K562 (cell line): ENCODE data around the gene ADIPOQ. TPM values are rescaled to one million over a fixed set of nuclear protein-coding genes. Genes with fewer than 3 reads are reported as not detected.

Experiments used
- CAMTA2 ChIP-seq: fragments of 250-450 bp; sonication (Bioruptor Pico); conservative IDR thresholded peaks from 2 replicates; pipeline ENCODE4 v1.5.1; 2022
- CBX3 ChIP-seq, 2 experiments: IDR thresholded peaks; 1 replicate in 1 of 2; 2 replicates in 1 of 2; pipeline ENCODE4 v1.6.1; 2012; ENCODE audit warnings: inconsistent platforms in 2 of 2, low read length in 2 of 2, borderline replicate concordance in 1 of 2, control low read depth in 1 of 2
- CC2D1A ChIP-seq: fragments of 450-650 bp; IDR thresholded peaks from 2 replicates; pipeline ENCODE4 v1.6.1; 2017; ENCODE audit warnings: mild to moderate bottlenecking
- DPF2 ChIP-seq: fragments of 450-650 bp; IDR thresholded peaks from 2 replicates; pipeline ENCODE4 v1.6.1; 2016
- FOXA3 ChIP-seq, 2 experiments: fragments of 450-650 bp in 1 of 2; sonication (generic) in 1 of 2; formaldehyde crosslinking; IDR thresholded peaks in 1 of 2; conservative IDR thresholded peaks in 1 of 2; 2 replicates each; pipeline versions ENCODE4 v1.4.0 to v1.8.0; 2020 to 2022; ENCODE audit warnings: mild to moderate bottlenecking in 2 of 2, missing genetic modification reagents in 1 of 2
- GTF2A2 ChIP-seq: IDR thresholded peaks from 2 replicates; pipeline ENCODE4 v1.6.1; 2016; ENCODE audit warnings: mild to moderate bottlenecking, missing genetic modification characterization, missing compliant biosample characterization
- HNRNPK ChIP-seq: fragments of 200-400 bp; formaldehyde crosslinking; IDR thresholded peaks from one replicate; pipeline ENCODE4 v1.6.1; 2018; ENCODE audit warnings: mild to moderate bottlenecking, low read depth, low read length; ENCODE audit not compliant: poor library complexity, severe bottlenecking
- JUN ChIP-seq, 2 experiments: sonication (generic) in 1 of 2; formaldehyde crosslinking in 1 of 2; IDR thresholded peaks; 2 replicates each; pipeline versions ENCODE4 v1.6.1 to v1.8.0; 2012 to 2022; ENCODE audit warnings: borderline replicate concordance in 2 of 2, mild to moderate bottlenecking in 2 of 2, improper control_type of control experiment in 1 of 2, low read depth in 1 of 2, low read length in 1 of 2, missing genetic modification reagents in 1 of 2
- MECOM ChIP-seq: fragments of 250-450 bp; sonication (Bioruptor Pico); IDR thresholded peaks from 2 replicates; pipeline ENCODE4 v1.8.0; 2022; ENCODE audit warnings: inconsistent platforms
- NONO ChIP-seq, 2 experiments: fragments of 200-400 bp in 1 of 2; fragments of 450-650 bp in 1 of 2; formaldehyde crosslinking in 1 of 2; IDR thresholded peaks; 2 replicates each; pipeline ENCODE4 v1.6.1; 2017; ENCODE audit warnings: low read depth in 2 of 2, mild to moderate bottlenecking in 2 of 2, moderate library complexity in 2 of 2, low read length in 1 of 2
- PCBP1 ChIP-seq: fragments of 200-400 bp; formaldehyde crosslinking; IDR thresholded peaks from 2 replicates; pipeline ENCODE4 v1.6.1; 2018; ENCODE audit warnings: mild to moderate bottlenecking, low read depth, low read length; ENCODE audit not compliant: poor library complexity, severe bottlenecking
- POLR2A ChIP-seq: fragments of 450-650 bp; conservative IDR thresholded peaks from 2 replicates; pipeline ENCODE4 v1.6.1; 2016
- SIN3B ChIP-seq: fragments of 450-650 bp; IDR thresholded peaks from 2 replicates; pipeline ENCODE4 v1.6.1; 2017; ENCODE audit warnings: low read depth, mild to moderate bottlenecking, moderate library complexity
- SRSF7 ChIP-seq: fragments of 200-400 bp; formaldehyde crosslinking; optimal IDR thresholded peaks from 2 replicates; pipeline ENCODE3; 2017; ENCODE audit warnings: mild to moderate bottlenecking, low read depth, low read length
- XRCC5 ChIP-seq: fragments of 200-400 bp; formaldehyde crosslinking; IDR thresholded peaks from 2 replicates; pipeline ENCODE4 v1.6.1; 2017; ENCODE audit warnings: low read depth, mild to moderate bottlenecking, low read length
- ZFX ChIP-seq: sonication (generic); formaldehyde crosslinking; IDR thresholded peaks from 2 replicates; pipeline ENCODE4 v1.8.0; 2022; ENCODE audit warnings: mild to moderate bottlenecking, missing genetic modification reagents, moderate library complexity
- ZNF431 ChIP-seq: sonication (generic); formaldehyde crosslinking; IDR thresholded peaks from 2 replicates; pipeline ENCODE4 v1.8.0; 2022; ENCODE audit warnings: mild to moderate bottlenecking, missing genetic modification reagents
- polyA plus RNA-seq, 8 experiments: library from polyadenylated mRNA; depleted of rRNA in 4 of 8; stranded (reverse) in 5 of 8; unstranded in 3 of 8; fragments of >200 nt; fragmentation: Nextera tagmentation in 2 of 8; fragmentation: Illumina TruSeq in 1 of 8; extraction: Ambion mirVana in 2 of 8; extraction: Trizol in 1 of 8; gene quantifications; 2 replicates each; pipeline versions ENCODE4 v1.2.1 to v1.2.3, GENCODE V29; 2011 to 2014; ENCODE audit warnings: inconsistent platforms in 1 of 8, missing spikeins in 1 of 8
- total RNA-seq, 7 experiments: library from RNA; depleted of rRNA in 6 of 7; stranded (reverse); fragments of >200 nt in 6 of 7; fragmentation: Illumina TruSeq in 2 of 7; extraction: Trizol in 2 of 7; gene quantifications; 2 replicates each; pipeline versions ENCODE4 v1.2.1 to v1.2.3, GENCODE V29; 2011 to 2021; ENCODE audit warnings: low replicate concordance in 1 of 7
- TF ChIP-seq, protein P1 (sequence below): sonication (generic); formaldehyde crosslinking; IDR thresholded peaks from 2 replicates; pipeline ENCODE4 v1.8.0; 2022; ENCODE audit warnings: mild to moderate bottlenecking, missing genetic modification reagents
- TF ChIP-seq, protein P2 (sequence below): fragments of 200-800 bp; sonication (Bioruptor generic); IDR thresholded peaks from 2 replicates; pipeline ENCODE4 v1.6.1; 2017; ENCODE audit warnings: missing genetic modification characterization, missing compliant biosample characterization
- TF ChIP-seq, protein P3 (sequence below): sonication (generic); formaldehyde crosslinking; IDR thresholded peaks from 2 replicates; pipeline ENCODE4 v1.9.0; 2022; ENCODE audit warnings: mild to moderate bottlenecking, missing genetic modification reagents
- TF ChIP-seq, protein P4 (sequence below): IDR thresholded peaks from 2 replicates; pipeline ENCODE4 v1.6.1; 2011; ENCODE audit not compliant: insufficient read length; ENCODE audit errors: extremely low read depth

Gene ADIPOQ
- total and polyA plus RNA-seq, 9 of the 15 experiments (the other 6 are each of a cell fraction or from before 2014, with no cell fraction given), result 0.01 to 0.04 (median 0.03) TPM; not detected in 4

DNA sequence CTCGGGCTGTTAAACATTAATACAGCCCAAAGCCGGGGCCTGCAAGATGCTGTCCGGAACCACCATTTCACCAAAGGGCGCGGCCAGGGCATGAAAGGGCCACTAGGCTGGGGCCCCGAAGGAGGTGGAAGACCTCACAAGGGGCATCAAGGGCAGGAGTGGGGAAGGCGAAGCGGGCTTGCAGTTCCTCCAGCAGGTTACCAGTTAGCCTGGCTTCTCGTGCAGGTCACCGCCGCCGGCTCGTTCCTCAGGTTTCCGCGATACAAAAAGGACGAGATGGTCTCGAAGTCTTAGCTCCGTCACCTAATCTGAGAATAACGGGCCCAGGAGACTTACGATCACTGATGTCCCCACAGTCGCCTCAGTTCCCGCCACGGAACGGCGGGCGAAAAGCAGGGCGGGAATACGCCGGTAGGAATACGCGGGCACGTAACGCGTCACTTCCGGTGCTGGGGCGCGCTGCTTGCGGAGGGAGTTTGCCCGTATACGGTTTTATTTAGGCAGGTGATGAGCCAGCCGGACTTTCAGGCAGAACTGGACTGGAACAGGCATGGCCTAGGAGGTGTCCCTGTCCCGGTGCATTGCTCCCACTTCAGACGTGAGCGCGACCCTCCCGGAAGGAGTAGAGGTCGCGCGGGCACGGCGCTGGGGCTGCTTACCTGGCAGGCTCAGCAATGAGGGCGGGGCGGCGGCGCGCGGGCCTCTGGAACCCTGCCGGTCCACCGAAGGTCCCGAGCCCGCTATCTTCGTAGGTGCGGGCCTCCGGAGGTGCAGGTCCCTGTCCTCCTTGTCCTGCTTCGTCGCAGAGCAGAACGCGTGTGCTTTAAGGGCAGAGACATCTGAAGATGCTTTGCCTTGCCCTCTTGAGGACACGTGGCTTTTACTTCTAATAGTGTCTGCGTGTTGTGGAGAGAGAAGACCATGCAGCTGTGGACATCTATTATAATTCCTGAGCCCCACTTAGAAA, 36.1 kb upstream of the ADIPOQ start, which contains the start of gene RFC4 (continued):
- TF ChIP-seq CAMTA2, result no peak
- TF ChIP-seq GTF2A2 (tag), result no peak
- peak; percentile 6 for TF ChIP-seq PCBP1
- TF ChIP-seq, protein P1, sequence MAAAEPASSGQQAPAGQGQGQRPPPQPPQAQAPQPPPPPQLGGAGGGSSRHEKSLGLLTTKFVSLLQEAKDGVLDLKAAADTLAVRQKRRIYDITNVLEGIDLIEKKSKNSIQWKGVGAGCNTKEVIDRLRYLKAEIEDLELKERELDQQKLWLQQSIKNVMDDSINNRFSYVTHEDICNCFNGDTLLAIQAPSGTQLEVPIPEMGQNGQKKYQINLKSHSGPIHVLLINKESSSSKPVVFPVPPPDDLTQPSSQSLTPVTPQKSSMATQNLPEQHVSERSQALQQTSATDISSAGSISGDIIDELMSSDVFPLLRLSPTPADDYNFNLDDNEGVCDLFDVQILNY (CRISPR knock-in tag), result peak; percentile 59; the same call in 1 of the 2 replicates
- no peak for TF ChIP-seq HNRNPK
- TF ChIP-seq ZFX (CRISPR knock-in tag), result peak; percentile 68
- TF ChIP-seq DPF2, result 0 out of 2 replicates have a peak, but pooled peaks have one; percentile 19
- TF ChIP-seq SIN3B, result peak; percentile 84
- TF ChIP-seq CC2D1A, result 0 out of 2 replicates have a peak, but pooled peaks have one; percentile 32
- no peak; the same call in 1 of the 2 replicates for TF ChIP-seq XRCC5
- TF ChIP-seq, protein P2, sequence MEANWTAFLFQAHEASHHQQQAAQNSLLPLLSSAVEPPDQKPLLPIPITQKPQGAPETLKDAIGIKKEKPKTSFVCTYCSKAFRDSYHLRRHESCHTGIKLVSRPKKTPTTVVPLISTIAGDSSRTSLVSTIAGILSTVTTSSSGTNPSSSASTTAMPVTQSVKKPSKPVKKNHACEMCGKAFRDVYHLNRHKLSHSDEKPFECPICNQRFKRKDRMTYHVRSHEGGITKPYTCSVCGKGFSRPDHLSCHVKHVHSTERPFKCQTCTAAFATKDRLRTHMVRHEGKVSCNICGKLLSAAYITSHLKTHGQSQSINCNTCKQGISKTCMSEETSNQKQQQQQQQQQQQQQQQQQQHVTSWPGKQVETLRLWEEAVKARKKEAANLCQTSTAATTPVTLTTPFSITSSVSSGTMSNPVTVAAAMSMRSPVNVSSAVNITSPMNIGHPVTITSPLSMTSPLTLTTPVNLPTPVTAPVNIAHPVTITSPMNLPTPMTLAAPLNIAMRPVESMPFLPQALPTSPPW, result peak; percentile 65
- 0 out of 2 replicates have a peak, but pooled peaks have one; percentile 25 for TF ChIP-seq JUN (IDR thresholded peaks at IDR 0.05; ENCODE audit: borderline replicate concordance, low read depth, low read length)
- peak; percentile 53; the same call in 1 of the 2 replicates for TF ChIP-seq JUN (CRISPR knock-in tag; IDR thresholded peaks at IDR 0.05; ENCODE audit: borderline replicate concordance)
- TF ChIP-seq, protein P3, sequence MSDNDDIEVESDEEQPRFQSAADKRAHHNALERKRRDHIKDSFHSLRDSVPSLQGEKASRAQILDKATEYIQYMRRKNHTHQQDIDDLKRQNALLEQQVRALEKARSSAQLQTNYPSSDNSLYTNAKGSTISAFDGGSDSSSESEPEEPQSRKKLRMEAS (CRISPR knock-in tag), result peak; percentile 81
- TF ChIP-seq, protein P4, sequence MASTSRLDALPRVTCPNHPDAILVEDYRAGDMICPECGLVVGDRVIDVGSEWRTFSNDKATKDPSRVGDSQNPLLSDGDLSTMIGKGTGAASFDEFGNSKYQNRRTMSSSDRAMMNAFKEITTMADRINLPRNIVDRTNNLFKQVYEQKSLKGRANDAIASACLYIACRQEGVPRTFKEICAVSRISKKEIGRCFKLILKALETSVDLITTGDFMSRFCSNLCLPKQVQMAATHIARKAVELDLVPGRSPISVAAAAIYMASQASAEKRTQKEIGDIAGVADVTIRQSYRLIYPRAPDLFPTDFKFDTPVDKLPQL, result no peak
- peak in 1 of 2 experiments; percentile 12; a peak in 1 of 3 replicates for TF ChIP-seq CBX3 (IDR thresholded peaks at IDR 0.05; ENCODE audit: borderline replicate concordance in 1 of 2, low read length in 2 of 2)
- peak; percentile 8; the same call in 1 of the 2 replicates for TF ChIP-seq MECOM
- TF ChIP-seq NONO (IDR thresholded peaks at IDR 0.05; ENCODE audit: low read depth in 2 of 2, low read length in 1 of 2), result peak in 1 of 2 experiments; percentile 42; a peak in 1 of 4 replicates
- no peak for TF ChIP-seq SRSF7
- peak; percentile 93 for TF ChIP-seq POLR2A
- peak; percentile 18 for TF ChIP-seq ZNF431 (CRISPR knock-in tag)
- peak in 1 of 2 experiments; percentile 40; a peak in 1 of 4 replicates for TF ChIP-seq FOXA3 (CRISPR knock-in tag; conservative IDR thresholded peaks at IDR 0.05 in 1 of 2, IDR thresholded peaks at IDR 0.05 in 1 of 2)
